Liver (tissue), 3 donors: ENCODE results near the gene RAD51B.

Experiments
- JUND ChIP-seq, 2 donors: IDR thresholded peaks; 2 replicates each; pipeline ENCODE4 v1.6.1; 2016; ENCODE audit warnings: antibody characterized with exemption in 2 of 2
- TF ChIP-seq, protein P1 (sequence below): fragments of 150-350 bp; IDR thresholded peaks from 2 replicates; pipeline ENCODE4 v1.5.1; 2017; ENCODE audit warnings: improper control_type of control experiment, low read depth, low read length; ENCODE audit not compliant: missing input control
- donor health status: healthy.
- donor health status: healthy.

DNA sequence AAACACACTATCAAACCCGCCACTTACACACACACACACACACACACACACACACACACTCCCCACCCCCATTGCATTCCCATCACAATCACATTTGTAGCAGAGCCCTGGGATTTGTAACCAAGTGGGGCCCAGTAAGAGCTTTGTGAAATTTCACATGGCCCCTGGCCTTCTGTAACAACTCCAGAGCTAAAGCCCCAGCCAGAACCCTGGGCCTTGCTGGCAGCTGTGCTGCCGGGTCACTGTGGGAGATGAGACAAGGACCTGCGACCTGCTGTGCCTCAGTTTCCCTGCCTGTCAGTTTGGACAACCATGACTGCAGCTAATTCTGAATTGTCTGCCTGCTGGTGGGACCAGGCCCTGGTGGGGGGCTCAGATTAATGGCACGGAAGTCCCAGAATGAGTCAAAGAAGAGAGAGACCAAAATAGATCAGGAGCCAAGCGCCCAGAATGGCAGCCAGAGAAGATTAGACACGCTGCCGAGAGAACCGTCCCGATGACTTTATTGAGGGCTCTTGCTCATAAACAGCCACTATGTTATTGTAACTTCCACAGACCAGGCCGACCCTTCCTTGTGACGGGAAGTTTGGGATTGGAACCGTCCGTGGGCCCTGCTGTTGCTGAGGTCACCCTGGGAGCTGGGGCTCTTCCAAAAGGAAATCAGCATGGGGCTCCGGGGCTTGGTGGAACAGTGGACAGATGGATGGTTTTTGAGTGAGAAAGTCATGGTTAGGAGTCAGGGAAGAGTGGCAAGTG is 850.2 kb downstream of the RAD51B start:
- TF ChIP-seq, protein P1, sequence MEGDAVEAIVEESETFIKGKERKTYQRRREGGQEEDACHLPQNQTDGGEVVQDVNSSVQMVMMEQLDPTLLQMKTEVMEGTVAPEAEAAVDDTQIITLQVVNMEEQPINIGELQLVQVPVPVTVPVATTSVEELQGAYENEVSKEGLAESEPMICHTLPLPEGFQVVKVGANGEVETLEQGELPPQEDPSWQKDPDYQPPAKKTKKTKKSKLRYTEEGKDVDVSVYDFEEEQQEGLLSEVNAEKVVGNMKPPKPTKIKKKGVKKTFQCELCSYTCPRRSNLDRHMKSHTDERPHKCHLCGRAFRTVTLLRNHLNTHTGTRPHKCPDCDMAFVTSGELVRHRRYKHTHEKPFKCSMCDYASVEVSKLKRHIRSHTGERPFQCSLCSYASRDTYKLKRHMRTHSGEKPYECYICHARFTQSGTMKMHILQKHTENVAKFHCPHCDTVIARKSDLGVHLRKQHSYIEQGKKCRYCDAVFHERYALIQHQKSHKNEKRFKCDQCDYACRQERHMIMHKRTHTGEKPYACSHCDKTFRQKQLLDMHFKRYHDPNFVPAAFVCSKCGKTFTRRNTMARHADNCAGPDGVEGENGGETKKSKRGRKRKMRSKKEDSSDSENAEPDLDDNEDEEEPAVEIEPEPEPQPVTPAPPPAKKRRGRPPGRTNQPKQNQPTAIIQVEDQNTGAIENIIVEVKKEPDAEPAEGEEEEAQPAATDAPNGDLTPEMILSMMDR = no peak
- no peak for TF ChIP-seq JUND (IDR thresholded peaks at IDR 0.05)
